ENCODE measurements around the gene RBMS1. TPM values are rescaled to one million over a fixed set of nuclear protein-coding genes. Genes with fewer than 3 reads are reported as not detected.

RBMS1 gene
- total and polyA plus RNA-seq, 4 donors, result 7.9 to 23.5 (median 15.5) TPM

DNA sequence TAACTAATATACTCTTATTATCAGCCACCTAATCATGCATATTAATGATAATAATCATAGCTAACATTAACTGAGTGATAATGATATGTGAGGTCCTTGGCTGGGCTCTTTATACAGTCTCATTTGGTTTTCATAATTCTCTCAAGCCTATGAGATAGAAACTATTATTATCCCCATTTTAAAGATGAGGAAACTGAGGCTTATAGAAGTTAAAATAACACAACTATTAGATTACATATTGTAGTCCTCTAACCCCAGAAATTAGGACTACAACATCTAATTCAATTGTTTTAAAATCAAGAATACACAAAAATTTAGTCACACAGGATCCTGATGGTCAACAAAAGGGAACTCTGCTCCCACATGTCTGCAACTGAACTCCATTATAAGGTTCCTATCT lies 209.9 kb downstream of the RBMS1 start:
- H3K36me3 ChIP-seq (ENCODE audit: control insufficient read depth in 4 of 4, insufficient read depth in 3 of 4, low read depth in 1 of 4, low read length in 3 of 4), result peaks cover 0 to 9% (median 4%) of the 10 kb centered on the region in 4 donors
- DNase-seq (ENCODE audit: low spot score), result no peak

DNA sequence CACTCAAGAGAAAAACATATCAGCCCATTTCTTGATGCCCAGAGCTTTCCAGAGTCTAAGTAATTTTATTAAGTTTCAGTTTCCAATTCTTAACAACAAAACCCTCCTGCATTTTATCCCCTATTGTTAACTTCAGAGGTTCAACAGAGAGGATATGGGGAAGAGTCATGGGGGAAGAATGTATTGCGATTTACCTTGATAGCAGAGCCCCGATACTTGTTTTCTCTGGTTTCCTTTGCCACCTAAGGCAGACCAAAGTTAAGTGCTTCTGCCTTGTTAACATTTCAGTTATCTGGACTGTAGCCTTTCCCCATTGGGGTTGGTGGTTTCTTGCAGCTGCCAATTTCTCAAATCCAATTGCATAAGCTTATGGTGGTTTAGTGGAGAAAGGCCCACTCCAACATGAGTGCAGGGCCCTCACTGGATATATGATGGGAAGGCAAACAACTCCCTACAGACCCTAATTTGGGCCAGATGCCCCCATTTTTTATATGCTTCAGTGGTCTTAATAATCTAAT lies 211.5 kb downstream of the RBMS1 start:
- no peaks in the 10 kb centered on the region for H3K27me3 ChIP-seq (ENCODE audit: control insufficient read depth in 4 of 4, insufficient read depth in 4 of 4, low read length in 3 of 4)
- no peaks in the 10 kb centered on the region for H3K9me3 ChIP-seq (ENCODE audit: control insufficient read depth in 4 of 4, low read length in 3 of 4)
- peaks cover 1 to 15% (median 13%) of the 10 kb centered on the region in 4 donors for H3K36me3 ChIP-seq (ENCODE audit: control insufficient read depth in 4 of 4, insufficient read depth in 3 of 4, low read depth in 1 of 4, low read length in 3 of 4)
- WGBS, result 96% methylated on average over 2 of the region's 2 CpGs
- no peak overlapping the region for H3K27ac ChIP-seq (ENCODE audit: low read depth in 1 of 2, low read length in 2 of 2)
- H3K9ac ChIP-seq (ENCODE audit: low read depth in 1 of 2, low read length in 2 of 2), result no peak overlapping the region
- no peak overlapping the region for H3K4me3 ChIP-seq (ENCODE audit: low read depth in 1 of 3, low read length in 3 of 3)
- H3K4me1 ChIP-seq (ENCODE audit: control insufficient read depth in 4 of 4, insufficient read depth in 4 of 4, low read length in 3 of 4), result no peaks in the 10 kb centered on the region
- no peak for DNase-seq (ENCODE audit: low spot score)
- TF ChIP-seq, protein P1, sequence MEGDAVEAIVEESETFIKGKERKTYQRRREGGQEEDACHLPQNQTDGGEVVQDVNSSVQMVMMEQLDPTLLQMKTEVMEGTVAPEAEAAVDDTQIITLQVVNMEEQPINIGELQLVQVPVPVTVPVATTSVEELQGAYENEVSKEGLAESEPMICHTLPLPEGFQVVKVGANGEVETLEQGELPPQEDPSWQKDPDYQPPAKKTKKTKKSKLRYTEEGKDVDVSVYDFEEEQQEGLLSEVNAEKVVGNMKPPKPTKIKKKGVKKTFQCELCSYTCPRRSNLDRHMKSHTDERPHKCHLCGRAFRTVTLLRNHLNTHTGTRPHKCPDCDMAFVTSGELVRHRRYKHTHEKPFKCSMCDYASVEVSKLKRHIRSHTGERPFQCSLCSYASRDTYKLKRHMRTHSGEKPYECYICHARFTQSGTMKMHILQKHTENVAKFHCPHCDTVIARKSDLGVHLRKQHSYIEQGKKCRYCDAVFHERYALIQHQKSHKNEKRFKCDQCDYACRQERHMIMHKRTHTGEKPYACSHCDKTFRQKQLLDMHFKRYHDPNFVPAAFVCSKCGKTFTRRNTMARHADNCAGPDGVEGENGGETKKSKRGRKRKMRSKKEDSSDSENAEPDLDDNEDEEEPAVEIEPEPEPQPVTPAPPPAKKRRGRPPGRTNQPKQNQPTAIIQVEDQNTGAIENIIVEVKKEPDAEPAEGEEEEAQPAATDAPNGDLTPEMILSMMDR (IDR thresholded peaks at IDR 0.05; ENCODE audit: low read depth, low read length, missing input control), result no peak
- TF ChIP-seq EGR1 (IDR thresholded peaks at IDR 0.05; ENCODE audit: low read depth in 2 of 2) (no peak), TAF1 (conservative IDR thresholded peaks at IDR 0.05) (no peak), RAD21 (IDR thresholded peaks at IDR 0.05) (no peak), RXRA (IDR thresholded peaks at IDR 0.05) (no peak), SP1 (IDR thresholded peaks at IDR 0.05) (no peak)
- TF ChIP-seq, protein P2, sequence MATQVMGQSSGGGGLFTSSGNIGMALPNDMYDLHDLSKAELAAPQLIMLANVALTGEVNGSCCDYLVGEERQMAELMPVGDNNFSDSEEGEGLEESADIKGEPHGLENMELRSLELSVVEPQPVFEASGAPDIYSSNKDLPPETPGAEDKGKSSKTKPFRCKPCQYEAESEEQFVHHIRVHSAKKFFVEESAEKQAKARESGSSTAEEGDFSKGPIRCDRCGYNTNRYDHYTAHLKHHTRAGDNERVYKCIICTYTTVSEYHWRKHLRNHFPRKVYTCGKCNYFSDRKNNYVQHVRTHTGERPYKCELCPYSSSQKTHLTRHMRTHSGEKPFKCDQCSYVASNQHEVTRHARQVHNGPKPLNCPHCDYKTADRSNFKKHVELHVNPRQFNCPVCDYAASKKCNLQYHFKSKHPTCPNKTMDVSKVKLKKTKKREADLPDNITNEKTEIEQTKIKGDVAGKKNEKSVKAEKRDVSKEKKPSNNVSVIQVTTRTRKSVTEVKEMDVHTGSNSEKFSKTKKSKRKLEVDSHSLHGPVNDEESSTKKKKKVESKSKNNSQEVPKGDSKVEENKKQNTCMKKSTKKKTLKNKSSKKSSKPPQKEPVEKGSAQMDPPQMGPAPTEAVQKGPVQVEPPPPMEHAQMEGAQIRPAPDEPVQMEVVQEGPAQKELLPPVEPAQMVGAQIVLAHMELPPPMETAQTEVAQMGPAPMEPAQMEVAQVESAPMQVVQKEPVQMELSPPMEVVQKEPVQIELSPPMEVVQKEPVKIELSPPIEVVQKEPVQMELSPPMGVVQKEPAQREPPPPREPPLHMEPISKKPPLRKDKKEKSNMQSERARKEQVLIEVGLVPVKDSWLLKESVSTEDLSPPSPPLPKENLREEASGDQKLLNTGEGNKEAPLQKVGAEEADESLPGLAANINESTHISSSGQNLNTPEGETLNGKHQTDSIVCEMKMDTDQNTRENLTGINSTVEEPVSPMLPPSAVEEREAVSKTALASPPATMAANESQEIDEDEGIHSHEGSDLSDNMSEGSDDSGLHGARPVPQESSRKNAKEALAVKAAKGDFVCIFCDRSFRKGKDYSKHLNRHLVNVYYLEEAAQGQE (IDR thresholded peaks at IDR 0.05), result no peak
- TF ChIP-seq, protein P3, sequence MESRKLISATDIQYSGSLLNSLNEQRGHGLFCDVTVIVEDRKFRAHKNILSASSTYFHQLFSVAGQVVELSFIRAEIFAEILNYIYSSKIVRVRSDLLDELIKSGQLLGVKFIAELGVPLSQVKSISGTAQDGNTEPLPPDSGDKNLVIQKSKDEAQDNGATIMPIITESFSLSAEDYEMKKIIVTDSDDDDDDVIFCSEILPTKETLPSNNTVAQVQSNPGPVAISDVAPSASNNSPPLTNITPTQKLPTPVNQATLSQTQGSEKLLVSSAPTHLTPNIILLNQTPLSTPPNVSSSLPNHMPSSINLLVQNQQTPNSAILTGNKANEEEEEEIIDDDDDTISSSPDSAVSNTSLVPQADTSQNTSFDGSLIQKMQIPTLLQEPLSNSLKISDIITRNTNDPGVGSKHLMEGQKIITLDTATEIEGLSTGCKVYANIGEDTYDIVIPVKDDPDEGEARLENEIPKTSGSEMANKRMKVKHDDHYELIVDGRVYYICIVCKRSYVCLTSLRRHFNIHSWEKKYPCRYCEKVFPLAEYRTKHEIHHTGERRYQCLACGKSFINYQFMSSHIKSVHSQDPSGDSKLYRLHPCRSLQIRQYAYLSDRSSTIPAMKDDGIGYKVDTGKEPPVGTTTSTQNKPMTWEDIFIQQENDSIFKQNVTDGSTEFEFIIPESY (IDR thresholded peaks at IDR 0.05), result no peak

More for the DNA sequence above, 209.9 kb downstream of the RBMS1 start:
- H3K27ac ChIP-seq (ENCODE audit: low read depth in 1 of 2, low read length in 2 of 2), result no peak overlapping the region
- no peaks in the 10 kb centered on the region for H3K27me3 ChIP-seq (ENCODE audit: control insufficient read depth in 4 of 4, insufficient read depth in 4 of 4, low read length in 3 of 4)
- TF ChIP-seq NR2F2 (IDR thresholded peaks at IDR 0.05) (no peak), SP1 (IDR thresholded peaks at IDR 0.05) (no peak), RAD21 (IDR thresholded peaks at IDR 0.05) (no peak), FOXA1 (IDR thresholded peaks at IDR 0.05) (no peak), HNF4G (IDR thresholded peaks at IDR 0.05) (no peak), EGR1 (IDR thresholded peaks at IDR 0.05; ENCODE audit: low read depth in 2 of 2) (no peak), GABPA (IDR thresholded peaks at IDR 0.05 in 1 of 2, conservative IDR thresholded peaks at IDR 0.05 in 1 of 2) (no peak), JUND (IDR thresholded peaks at IDR 0.05) (no peak), RXRA (IDR thresholded peaks at IDR 0.05) (no peak), HNF4A (conservative IDR thresholded peaks at IDR 0.05) (no peak), YY1 (IDR thresholded peaks at IDR 0.05) (no peak), TAF1 (conservative IDR thresholded peaks at IDR 0.05) (no peak), FOXA2 (IDR thresholded peaks at IDR 0.05) (no peak)
- TF ChIP-seq, protein P3 (IDR thresholded peaks at IDR 0.05), result no peak
- TF ChIP-seq, protein P2 (IDR thresholded peaks at IDR 0.05), result no peak
- TF ChIP-seq, protein P4, sequence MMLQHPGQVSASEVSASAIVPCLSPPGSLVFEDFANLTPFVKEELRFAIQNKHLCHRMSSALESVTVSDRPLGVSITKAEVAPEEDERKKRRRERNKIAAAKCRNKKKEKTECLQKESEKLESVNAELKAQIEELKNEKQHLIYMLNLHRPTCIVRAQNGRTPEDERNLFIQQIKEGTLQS (IDR thresholded peaks at IDR 0.05), result no peak
- TF ChIP-seq, protein P5, sequence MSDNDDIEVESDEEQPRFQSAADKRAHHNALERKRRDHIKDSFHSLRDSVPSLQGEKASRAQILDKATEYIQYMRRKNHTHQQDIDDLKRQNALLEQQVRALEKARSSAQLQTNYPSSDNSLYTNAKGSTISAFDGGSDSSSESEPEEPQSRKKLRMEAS (IDR thresholded peaks at IDR 0.05), result no peak
- no peaks in the 10 kb centered on the region for H3K4me1 ChIP-seq (ENCODE audit: control insufficient read depth in 4 of 4, insufficient read depth in 4 of 4, low read length in 3 of 4)
- no peaks in the 10 kb centered on the region for H3K9me3 ChIP-seq (ENCODE audit: control insufficient read depth in 4 of 4, low read length in 3 of 4)
- no peak overlapping the region for H3K4me3 ChIP-seq (ENCODE audit: low read depth in 1 of 3, low read length in 3 of 3)
- H3K9ac ChIP-seq (ENCODE audit: low read depth in 1 of 2, low read length in 2 of 2), result no peak overlapping the region
